NCI-H345 treated with DMSO at 0.1 percent for 48 hours (cell line): Measurements from ENCODE around the gene IGF1R.

Source experiments
- DNase-seq: peaks from one replicate; lab custom pipeline; 2025; ENCODE audit not compliant: unreplicated experiment; lab: John Stamatoyannopoulos, UW

Gene IGF1R

DNA sequence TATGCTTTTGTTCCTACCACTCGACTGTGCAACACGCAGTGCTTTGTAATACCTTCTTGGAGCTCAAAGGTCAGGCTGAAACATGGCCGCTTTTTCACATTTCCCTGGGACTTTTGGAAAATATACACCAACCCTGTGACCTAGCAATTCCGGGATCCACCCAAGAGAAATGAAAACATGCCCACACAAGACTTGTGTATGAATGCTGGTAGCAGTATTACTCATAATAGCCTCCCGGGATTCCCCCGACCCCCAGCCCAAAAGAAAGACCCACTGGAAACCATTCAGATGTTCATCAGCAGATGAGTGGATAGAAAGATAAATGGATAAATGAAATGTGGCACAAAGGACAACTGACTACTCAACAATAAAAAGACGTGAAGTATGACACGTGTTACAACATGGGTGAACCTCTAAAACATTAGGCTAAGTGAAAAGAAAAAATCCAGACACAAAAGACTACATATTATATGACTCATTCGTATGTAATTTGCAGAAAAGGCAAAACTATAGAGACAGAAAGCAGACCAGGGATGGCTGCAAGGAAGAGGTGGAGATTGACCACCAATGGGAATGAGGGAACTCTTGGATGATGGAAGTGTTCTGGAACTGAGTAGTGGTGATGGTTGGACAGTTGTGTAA is 255.2 kb downstream of the IGF1R start:
- DNase-seq = no peak

DNA sequence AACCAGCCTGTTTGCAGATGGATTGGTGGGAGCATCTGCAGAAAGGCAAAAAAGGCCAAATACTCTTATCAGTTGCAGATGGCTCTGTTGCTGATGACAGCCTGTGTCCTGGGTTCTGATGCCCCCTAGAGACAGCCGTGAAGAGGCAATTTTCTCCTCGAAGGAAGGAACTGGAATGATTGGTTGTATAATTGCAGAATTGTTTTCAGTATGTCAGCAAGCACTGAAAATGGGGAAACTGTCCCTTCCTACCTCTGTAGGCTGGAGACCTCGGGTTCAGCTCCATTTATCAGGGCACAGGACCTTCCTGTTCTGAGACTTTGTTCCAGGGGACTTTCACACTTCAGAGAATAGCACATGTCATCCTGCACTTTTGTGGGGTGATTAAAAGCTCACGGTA is 256.2 kb downstream of the IGF1R start:
- peak; percentile 31 for DNase-seq

DNA sequence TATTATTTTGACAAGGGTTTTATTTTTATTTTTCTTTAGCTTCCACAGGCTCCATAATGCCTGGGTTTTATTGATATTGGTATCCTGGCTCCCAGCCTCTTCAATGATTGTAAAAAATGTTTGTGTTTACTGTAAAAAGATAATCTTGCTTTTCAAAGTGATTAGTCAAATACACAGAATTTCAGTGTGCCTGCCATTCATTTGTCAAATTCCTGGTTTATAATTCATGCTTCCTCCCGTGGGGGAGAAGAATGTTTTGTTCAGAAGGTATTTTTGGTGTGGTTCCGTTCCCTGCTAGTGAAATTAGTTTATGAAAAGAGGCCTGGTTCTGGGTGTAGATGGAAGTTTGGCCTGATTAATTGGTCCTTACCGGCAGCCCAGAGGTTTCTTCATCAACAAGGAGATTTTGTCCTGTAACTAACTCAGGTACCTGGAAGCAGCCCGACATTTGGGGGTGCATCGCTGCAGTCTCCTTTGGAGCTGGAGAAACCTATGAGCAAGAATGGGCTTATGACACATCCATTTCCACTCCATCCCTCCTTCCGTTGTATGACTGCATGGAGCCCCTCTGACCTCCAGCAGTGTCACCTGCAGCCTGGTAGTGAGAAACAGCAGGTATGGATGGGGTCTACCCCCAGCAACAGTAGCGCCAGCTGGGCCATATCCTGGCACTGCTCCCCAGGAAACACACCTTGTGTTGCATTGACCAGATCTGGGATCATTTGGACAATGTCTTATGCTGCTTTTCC is 257.8 kb downstream of the IGF1R start:
- DNase-seq = no peak

DNA sequence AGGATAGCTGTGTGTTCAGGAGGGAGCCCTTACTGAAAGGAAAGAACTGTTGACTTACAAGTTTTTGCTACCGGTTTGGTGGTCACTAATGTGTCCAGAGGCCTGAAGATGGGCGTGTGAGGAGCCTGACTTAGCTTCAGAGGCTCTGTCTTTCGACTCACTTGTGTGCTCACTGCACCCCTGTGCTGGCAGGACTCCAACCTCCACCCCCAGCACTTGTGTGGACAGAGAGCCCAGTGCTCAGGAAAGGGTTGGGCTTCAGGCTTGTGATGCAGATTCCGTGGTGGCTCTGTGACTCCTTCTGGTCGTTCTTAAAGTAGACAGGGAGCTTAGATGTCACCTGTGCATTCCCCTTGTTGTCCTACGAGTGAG is 258.4 kb downstream of the IGF1R start:
- DNase-seq = no peak

DNA sequence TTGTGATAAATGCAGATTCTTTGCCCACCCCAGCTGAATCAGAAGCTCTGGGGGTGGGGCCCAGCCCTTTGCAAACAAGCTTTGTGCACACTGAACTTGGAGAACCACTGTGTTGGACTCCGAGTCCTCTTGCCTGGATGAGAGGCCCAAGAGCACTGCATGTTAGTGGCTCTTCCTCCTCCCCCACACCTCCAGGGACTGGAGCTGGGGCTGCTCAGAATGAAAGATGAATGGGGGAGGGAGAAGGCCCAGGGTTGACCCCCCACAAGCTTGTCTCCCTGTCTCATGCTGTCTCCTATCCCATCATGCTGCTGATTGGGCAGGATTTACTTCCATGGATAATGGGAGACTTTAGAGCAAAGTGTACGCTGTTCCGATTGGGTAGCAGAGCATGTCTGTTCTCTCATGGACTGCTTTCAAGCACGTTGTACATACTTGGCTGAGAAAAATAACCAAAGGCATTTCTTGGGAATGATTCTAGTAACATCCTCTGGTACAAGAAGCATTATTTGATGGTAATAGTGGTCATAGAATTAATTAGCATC is 259.7 kb downstream of the IGF1R start:
- DNase-seq = no peak

DNA sequence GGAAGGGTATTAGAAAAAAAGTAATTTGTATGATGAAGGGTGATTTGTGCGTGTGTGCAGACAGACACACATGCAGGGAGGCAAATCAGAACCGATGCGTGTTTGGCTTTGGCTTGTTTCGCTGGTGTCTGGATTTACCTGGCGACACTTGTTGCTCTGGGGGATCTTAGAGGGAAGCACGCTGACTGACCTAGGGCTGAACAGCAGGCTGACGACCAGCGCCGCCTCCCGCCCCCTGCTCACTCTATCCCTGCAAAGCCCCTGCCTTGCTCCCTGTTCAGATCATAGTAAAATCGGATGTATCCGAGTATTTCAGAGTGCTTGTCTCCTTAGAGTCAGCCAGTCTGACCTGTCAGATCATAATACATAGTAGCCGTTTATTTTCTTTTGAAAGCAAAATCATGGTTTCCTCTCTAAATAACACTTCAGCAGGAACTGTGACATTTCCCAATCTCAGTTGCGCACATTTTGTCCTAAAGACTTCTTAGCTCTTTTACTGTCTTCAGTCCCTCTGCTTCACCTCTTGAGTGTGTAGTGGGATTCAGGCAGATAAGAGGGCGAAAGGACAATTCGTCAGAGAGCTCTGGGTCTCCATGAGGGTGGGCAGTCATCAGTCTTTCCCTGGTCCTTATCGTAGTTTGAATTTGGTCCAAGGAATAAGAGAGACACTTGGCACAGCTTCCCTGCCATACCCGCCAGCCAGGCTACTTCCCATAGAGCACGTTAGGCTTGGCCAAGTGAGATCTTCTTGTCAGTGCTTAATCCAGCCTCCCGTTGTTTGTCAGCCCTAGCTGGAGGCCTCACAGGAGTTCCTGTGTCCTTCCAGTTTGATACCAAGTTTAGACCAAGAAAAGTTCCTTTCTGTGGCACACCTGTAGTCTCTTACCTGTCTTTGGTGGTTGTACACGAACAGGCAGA is 261.9 kb downstream of the IGF1R start:
- no peak for DNase-seq

DNA sequence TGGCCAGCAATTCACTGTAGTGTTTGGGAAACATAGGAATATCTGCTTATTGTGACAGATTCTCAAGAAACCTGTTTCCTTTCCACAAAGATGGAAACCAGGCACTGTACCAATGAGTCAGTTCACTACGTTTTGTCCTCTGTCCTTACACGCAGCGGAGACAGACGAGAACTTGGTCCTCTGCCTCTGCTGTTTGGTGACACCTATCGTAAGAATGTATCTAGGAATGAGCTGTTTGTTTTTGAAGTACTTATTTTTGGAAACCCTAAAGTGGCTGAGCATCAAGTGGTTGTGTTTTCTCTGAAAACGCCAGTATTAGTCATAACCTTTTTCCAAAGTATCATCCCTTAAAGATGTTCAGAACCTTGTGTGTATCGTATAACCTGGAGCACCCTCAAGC is 266.3 kb downstream of the IGF1R start:
- no peak for DNase-seq

DNA sequence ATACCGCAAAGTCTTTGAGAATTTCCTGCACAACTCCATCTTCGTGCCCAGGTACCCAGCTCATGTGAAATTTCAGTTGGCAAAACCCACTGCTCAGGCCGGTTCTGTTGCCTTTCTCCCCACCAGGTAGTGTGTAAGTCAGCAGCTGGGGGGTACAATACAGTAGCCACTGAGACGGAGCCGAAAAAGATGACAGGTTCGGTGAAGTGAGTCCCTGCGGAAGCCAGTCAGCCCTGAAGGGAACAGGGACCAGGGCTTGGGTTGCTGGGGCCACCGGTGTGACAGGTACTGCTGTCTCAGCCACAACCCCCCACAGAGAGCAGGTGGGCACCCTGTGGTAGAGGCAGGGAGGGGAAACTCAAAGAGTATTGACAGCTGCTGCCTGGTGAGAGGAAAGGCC is 268.5 kb downstream of the IGF1R start:
- DNase-seq = no peak

DNA sequence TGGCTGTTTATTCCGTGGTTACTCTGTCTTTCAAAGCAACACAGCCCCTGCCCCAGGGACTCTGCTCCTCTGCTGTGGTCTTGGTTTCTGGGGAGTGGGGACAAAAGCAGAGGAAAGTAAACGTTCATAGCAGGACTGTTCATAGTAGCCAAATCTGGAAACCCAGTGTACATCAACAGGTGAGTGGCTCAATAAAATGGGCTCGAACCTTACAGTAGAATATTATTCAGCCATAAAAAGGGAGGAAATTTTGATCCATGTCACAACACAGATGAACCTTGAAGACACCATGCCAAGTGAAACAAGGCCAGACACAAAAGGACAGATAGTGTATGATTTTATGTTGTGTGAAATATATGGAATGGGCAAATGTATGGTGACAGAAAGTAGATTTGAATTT is 269.1 kb downstream of the IGF1R start:
- DNase-seq = no peak

DNA sequence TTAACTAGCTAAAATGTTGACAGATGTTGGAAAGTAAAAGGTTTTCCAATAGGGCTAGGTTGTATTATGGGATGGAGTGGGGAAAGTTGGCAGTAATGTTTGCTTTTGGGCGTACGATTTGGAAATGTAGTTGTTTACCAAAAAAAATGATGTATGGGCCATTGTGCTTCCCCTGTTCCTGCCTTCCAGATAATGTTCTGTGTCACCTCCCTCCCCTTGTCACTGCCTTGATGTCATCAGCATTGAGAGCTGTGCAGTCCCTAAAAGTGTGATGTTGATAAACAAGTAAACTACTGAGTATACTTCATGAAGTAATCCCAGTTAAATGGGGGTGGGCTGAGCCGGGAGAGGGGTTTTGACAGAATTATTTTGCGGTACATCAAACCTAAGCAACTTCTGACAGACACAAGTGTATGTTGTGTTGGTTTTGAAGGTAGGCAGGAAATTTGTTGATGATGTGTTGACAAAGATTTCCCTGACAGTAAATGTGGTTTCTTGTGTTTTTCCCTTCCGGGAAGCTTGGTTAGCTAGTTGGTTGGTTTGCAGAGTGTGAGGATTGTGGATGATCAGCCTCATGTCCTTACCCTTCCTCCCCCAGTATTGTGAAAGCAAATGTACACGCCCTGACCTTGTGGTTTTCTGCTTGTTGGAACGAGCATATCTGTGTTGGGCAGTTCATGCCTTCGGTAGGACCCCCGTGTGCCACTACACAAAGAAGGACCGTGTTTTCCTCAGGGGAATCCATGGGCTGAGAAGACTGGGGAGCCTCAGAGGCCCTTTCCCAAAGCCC is 271.9 kb downstream of the IGF1R start:
- DNase-seq = no peak

DNA sequence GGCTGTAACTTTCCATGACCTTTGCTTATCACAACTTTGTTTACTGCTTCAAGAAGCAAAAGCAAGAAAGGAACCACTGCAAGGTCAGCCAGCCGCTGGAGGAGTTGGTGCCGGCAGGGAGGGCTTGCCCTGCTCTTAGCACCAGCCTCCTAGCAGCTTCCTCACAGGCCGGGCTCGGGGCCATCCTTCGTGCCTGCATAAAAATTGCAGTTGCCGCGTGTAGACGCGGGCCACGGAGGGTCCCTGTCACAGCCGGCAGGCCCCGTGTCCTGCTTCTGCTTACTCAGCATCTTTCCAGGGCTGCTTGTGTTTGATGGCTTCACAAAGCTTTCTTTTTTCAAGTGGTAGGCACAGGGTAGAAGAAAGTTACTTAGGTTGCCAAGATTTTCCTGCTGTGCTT is 274.8 kb downstream of the IGF1R start:
- DNase-seq = no peak

DNA sequence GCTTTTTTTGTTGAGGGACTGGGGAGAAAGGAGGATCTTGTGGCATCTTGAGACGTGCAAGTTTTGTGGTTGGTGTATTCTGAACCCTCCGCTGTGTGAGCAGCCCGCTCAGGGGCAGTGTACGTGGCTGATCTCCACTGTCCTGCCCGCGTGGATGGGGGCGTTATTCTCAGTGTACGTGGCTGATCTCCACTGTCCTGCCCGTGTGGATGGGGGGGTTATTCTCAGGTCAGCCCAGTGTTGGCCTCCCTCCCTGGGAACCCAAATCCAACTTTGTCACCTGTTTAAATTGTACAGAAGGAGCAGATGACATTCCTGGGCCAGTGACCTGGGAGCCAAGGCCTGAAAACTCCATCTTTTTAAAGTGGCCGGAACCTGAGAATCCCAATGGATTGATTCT is 275.2 kb downstream of the IGF1R start:
- no peak for DNase-seq

DNA sequence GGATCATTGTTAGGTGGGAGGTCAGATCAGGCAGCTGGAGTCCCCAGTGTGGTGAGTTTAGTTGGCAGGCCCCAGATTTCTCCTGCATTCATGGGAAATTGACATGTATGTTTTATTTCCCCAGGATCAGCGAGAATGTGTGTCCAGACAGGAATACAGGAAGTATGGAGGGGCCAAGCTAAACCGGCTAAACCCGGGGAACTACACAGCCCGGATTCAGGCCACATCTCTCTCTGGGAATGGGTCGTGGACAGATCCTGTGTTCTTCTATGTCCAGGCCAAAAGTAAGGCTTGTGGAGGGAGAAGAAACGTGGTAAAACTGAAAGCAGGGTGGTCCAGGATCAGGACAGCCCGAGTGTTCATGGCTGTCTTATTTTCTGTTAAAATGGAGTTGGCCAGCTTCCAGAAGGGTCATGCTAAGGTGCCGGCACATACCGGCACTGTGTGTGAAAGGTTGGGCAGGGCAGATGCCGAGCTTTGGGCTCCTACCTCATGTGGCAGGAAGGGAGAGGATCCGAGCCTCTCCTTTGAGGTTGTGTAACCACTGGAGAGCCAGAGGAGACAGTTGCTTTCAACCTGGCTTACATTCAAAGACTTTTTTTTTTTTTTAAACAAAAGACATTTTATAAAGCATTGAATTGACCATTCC is 276.2 kb downstream of the IGF1R start:
- no peak for DNase-seq

DNA sequence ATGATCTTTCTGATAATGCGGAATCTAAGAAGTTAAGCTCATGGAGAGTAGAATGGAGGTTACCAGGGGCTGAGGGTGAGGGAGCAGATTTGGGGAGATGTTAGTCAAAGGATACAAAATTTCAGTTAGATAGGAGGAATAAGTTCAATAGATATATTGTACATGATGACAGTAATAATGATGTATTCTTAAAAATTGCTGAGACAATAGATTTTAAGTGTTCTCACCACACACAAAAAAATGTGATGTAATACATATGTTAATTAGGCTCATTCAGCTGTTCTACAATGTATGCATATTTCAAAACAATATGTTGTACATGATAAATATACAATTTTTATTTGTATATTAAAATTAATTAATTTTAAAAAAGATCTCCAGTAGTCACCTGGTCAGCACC is 277.9 kb downstream of the IGF1R start:
- no peak for DNase-seq

DNA sequence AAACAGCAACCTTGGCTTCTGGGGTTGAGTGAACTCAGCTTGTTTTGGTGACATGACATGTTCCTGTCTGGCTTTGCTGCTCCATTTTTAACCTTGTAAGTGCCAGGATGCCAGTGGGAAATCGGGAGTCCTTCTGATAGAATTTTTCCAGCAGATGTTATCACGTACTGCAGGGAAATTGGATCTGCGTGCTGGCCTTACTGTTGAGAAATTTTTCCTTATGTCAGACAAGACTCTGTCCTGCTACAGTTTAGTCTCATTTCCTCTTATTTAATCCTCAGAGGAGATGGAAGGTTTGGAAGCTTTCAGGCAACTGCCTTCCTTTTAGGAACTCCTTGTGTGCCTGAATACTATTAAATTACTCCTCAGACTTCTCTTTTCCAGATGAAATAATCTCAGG is 278.7 kb downstream of the IGF1R start:
- no peak for DNase-seq

DNA sequence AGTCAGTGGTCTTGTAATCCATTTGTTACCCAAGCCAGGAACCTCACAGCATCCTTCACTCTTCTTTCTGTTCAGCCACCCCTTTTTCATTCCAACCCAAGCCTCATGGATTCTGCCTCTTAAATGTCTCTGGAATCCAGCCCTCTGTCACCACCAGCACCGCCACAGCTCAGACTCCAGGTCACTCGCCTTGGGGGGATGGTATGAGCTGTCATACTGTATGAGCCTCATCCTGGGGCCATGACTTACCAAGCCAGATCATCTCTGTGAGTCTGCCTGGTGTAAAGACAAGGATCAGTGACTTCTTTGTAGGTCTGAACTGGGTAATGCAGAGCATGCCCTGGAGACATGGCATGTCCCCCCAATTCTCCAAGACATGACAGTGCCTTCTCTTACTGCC is 279.7 kb downstream of the IGF1R start:
- no peak for DNase-seq

DNA sequence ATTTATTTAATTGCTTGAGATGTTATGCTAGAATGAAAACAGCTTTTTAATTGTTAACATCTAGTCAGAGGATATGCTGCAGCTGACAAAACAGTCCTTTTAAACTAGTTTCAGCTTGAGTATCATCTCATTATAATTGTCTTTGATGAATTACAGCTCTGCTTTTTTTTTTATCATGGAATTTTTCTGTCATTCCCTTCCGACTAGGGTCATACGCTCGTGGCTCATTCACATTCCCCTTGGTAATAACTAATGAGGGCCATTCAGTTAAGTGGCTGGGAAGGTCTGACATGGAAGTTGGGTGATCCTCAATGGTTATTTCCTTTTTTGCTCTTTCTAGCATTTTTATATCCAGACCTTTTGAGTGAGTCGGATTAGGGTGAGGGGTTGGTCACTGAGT is 282.2 kb downstream of the IGF1R start:
- no peak for DNase-seq

DNA sequence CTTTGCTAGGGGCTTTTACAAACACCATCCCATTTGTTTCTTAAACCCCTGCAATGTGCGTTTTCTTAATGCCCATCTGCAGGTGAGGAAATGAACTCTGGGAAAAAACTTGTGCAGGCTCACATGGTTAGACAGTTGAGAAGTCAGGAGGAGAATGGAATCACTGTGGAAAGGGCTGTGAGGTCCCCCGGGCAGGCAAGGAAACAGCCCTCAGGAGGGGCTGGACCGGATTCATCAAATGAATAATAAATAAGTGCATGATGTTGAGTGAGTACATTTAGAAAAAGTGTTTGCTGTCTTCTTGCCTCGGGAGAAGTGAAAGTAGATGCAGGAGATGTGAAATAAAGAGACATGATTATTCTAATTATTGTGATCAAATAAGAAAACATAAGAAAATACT is 282.7 kb downstream of the IGF1R start:
- no peak for DNase-seq

DNA sequence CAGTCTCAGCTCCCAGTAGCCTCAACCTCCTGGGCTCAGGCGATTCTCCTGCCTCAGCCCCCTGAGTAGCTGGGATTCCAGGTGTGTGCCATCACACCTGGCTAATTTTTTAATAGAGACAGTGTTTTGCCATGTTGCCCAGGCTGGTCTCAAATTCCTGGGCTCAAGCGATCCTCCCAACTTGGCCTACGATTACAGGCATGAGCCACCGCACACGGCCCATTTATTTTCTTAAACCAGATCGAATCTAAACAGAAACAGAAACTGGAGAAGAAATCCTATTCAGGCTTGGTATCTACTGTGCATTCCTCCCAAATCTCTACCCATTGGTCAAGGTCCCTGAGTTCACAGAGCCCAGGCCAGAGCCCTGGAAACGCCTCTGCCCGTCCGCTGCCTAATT is 285.1 kb downstream of the IGF1R start:
- DNase-seq = no peak

DNA sequence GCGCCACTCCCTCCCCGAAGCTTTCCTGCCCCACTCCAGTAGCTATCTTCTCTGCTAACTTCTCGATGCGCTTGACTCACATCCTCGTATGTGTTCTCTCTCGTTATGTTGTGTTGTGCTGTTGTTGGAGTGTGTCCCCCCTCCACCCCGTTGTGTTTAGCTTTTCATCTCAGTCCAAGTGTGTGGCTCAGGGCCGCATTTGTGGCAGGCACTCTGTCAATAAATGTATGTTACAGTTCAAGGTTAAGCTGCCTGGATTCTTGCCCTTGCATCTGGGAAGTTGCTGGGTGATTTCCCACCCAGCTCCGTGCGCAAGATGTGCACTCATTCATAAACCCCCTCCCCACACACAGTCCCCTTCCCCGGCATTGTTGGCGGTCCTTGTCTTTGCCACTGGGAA is 287.4 kb downstream of the IGF1R start:
- no peak for DNase-seq
